ENCODE results near the gene SLC11A1. TPM values are rescaled to one million over a fixed set of nuclear protein-coding genes. Genes with fewer than 3 reads are reported as not detected.

The SLC11A1 gene
- total RNA-seq, 1 donor from 2014 or later = 1.0 TPM

DNA sequence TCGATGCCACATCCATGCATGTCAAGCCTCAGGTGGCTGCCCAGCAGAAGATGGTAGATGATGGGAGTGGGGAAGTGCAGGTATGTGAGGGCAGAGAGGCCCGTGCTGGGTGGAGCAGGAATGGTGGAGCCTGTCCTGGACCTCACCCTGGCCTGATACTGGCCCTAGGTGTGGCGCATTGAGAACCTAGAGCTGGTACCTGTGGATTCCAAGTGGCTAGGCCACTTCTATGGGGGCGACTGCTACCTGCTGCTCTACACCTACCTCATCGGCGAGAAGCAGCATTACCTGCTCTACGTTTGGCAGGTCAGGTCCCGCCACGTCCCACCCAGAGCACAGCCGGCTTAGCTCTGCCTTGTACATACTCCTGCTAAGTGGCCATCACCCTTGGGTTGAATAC, 49.8 kb downstream of the SLC11A1 start:
- Histone ChIP-seq H3K36me3 (ENCODE audit: control insufficient read depth in 3 of 3, insufficient read depth in 3 of 3, low read length in 3 of 3) (no peaks in the 10 kb centered on the region), H3K9ac (ENCODE audit: low read depth in 1 of 3, low read length in 3 of 3) (no peak overlapping the region), H3K27ac (ENCODE audit: low read depth, low read length) (no peak overlapping the region), H3K27me3 (ENCODE audit: control insufficient read depth in 3 of 3, insufficient read depth in 3 of 3, low read length in 3 of 3) (peaks cover 0 to 6% (median 0%) of the 10 kb centered on the region in 3 donors), H3K4me1 (ENCODE audit: control insufficient read depth in 3 of 3, insufficient read depth in 3 of 3, low read length in 3 of 3) (no peaks in the 10 kb centered on the region), H3K4me3 (ENCODE audit: low read length in 3 of 3) (no peak overlapping the region), H3K9me3 (ENCODE audit: control insufficient read depth in 3 of 3, low read length in 3 of 3) (no peaks in the 10 kb centered on the region)

GRCh38 chr2:218432676-218433365, 50.7 kb downstream of the SLC11A1 start:
- H3K36me3 ChIP-seq (ENCODE audit: control insufficient read depth in 3 of 3, insufficient read depth in 3 of 3, low read length in 3 of 3) = no peaks in the 10 kb centered on the region
- H3K27me3 ChIP-seq (ENCODE audit: control insufficient read depth in 3 of 3, insufficient read depth in 3 of 3, low read length in 3 of 3) = peaks cover 0 to 6% (median 0%) of the 10 kb centered on the region in 3 donors
- H3K27ac ChIP-seq (ENCODE audit: low read depth, low read length) = no peak overlapping the region
- no peaks in the 10 kb centered on the region for H3K4me1 ChIP-seq (ENCODE audit: control insufficient read depth in 3 of 3, insufficient read depth in 3 of 3, low read length in 3 of 3)
- no peak overlapping the region for H3K9ac ChIP-seq (ENCODE audit: low read depth in 1 of 3, low read length in 3 of 3)
- H3K9me3 ChIP-seq (ENCODE audit: control insufficient read depth in 3 of 3, low read length in 3 of 3) = no peaks in the 10 kb centered on the region
- no peak overlapping the region for H3K4me3 ChIP-seq (ENCODE audit: low read length in 3 of 3)

GRCh38 chr2:218434456-218434855, 52.4 kb downstream of the SLC11A1 start:
- Histone ChIP-seq H3K36me3 (ENCODE audit: control insufficient read depth in 3 of 3, insufficient read depth in 3 of 3, low read length in 3 of 3) (no peaks in the 10 kb centered on the region), H3K4me1 (ENCODE audit: control insufficient read depth in 3 of 3, insufficient read depth in 3 of 3, low read length in 3 of 3) (no peaks in the 10 kb centered on the region), H3K9ac (ENCODE audit: low read depth in 1 of 3, low read length in 3 of 3) (no peak overlapping the region), H3K9me3 (ENCODE audit: control insufficient read depth in 3 of 3, low read length in 3 of 3) (no peaks in the 10 kb centered on the region), H3K27ac (ENCODE audit: low read depth, low read length) (no peak overlapping the region), H3K27me3 (ENCODE audit: control insufficient read depth in 3 of 3, insufficient read depth in 3 of 3, low read length in 3 of 3) (peaks cover 0 to 6% (median 0%) of the 10 kb centered on the region in 3 donors), H3K4me3 (ENCODE audit: low read length in 3 of 3) (no peak overlapping the region)

GRCh38 chr2:218435003-218435982, 53.2 kb downstream of the SLC11A1 start:
- no peaks in the 10 kb centered on the region for H3K9me3 ChIP-seq (ENCODE audit: control insufficient read depth in 3 of 3, low read length in 3 of 3)
- H3K4me3 ChIP-seq (ENCODE audit: low read length in 3 of 3) = no peak overlapping the region
- no peaks in the 10 kb centered on the region for H3K4me1 ChIP-seq (ENCODE audit: control insufficient read depth in 3 of 3, insufficient read depth in 3 of 3, low read length in 3 of 3)
- no peaks in the 10 kb centered on the region for H3K36me3 ChIP-seq (ENCODE audit: control insufficient read depth in 3 of 3, insufficient read depth in 3 of 3, low read length in 3 of 3)
- H3K27me3 ChIP-seq (ENCODE audit: control insufficient read depth in 3 of 3, insufficient read depth in 3 of 3, low read length in 3 of 3) = peaks cover 0 to 6% (median 0%) of the 10 kb centered on the region in 3 donors
- H3K27ac ChIP-seq (ENCODE audit: low read depth, low read length) = no peak overlapping the region
- no peak overlapping the region for H3K9ac ChIP-seq (ENCODE audit: low read depth in 1 of 3, low read length in 3 of 3)

- Histone ChIP-seq H3K27ac (ENCODE audit: low read depth, low read length) (no peak overlapping the region), H3K27me3 (ENCODE audit: control insufficient read depth in 3 of 3, insufficient read depth in 3 of 3, low read length in 3 of 3) (peaks cover 0 to 3% (median 0%) of the 10 kb centered on the region in 3 donors), H3K4me1 (ENCODE audit: control insufficient read depth in 3 of 3, insufficient read depth in 3 of 3, low read length in 3 of 3) (no peaks in the 10 kb centered on the region), H3K9ac (ENCODE audit: low read depth in 1 of 3, low read length in 3 of 3) (no peak overlapping the region), H3K4me3 (ENCODE audit: low read length in 3 of 3) (no peak overlapping the region), H3K36me3 (ENCODE audit: control insufficient read depth in 3 of 3, insufficient read depth in 3 of 3, low read length in 3 of 3) (no peaks in the 10 kb centered on the region), H3K9me3 (ENCODE audit: control insufficient read depth in 3 of 3, low read length in 3 of 3) (no peaks in the 10 kb centered on the region)
These were observed 54.9 kb downstream of the SLC11A1 start for GRCh38 chr2:218436992-218437391.

- Histone ChIP-seq H3K9ac (ENCODE audit: low read depth in 1 of 3, low read length in 3 of 3) (no peak overlapping the region), H3K4me1 (ENCODE audit: control insufficient read depth in 3 of 3, insufficient read depth in 3 of 3, low read length in 3 of 3) (no peaks in the 10 kb centered on the region), H3K9me3 (ENCODE audit: control insufficient read depth in 3 of 3, low read length in 3 of 3) (no peaks in the 10 kb centered on the region), H3K36me3 (ENCODE audit: control insufficient read depth in 3 of 3, insufficient read depth in 3 of 3, low read length in 3 of 3) (no peaks in the 10 kb centered on the region), H3K27me3 (ENCODE audit: control insufficient read depth in 3 of 3, insufficient read depth in 3 of 3, low read length in 3 of 3) (no peaks in the 10 kb centered on the region), H3K4me3 (ENCODE audit: low read length in 3 of 3) (no peak overlapping the region), H3K27ac (ENCODE audit: low read depth, low read length) (no peak overlapping the region)
These were observed 55.9 kb downstream of the SLC11A1 start for GRCh38 chr2:218437969-218438368.

DNA sequence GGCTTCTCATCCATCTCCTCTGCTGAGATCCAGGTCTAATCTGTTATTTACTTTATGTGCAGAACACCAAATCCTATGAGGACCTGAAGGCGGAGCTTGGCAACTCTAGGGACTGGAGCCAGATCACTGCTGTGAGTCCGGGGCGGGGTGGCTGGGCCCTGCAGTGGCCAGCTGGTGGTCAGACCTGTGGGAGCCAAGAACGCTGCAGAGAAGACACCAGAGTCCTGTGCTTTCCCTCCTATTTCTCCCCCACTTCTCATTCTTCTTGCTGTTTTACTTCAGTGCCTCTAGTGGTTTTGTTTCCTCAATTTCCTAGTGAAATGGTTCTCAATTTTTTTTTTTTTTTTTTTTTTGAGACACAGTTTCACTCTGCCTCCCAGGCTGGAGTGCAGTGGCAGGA, 56.5 kb downstream of the SLC11A1 start:
- Histone ChIP-seq H3K4me1 (ENCODE audit: control insufficient read depth in 3 of 3, insufficient read depth in 3 of 3, low read length in 3 of 3) (no peaks in the 10 kb centered on the region), H3K9ac (ENCODE audit: low read depth in 1 of 3, low read length in 3 of 3) (no peak overlapping the region), H3K9me3 (ENCODE audit: control insufficient read depth in 3 of 3, low read length in 3 of 3) (no peaks in the 10 kb centered on the region), H3K4me3 (ENCODE audit: low read length in 3 of 3) (no peak overlapping the region), H3K27ac (ENCODE audit: low read depth, low read length) (no peak overlapping the region), H3K36me3 (ENCODE audit: control insufficient read depth in 3 of 3, insufficient read depth in 3 of 3, low read length in 3 of 3) (no peaks in the 10 kb centered on the region), H3K27me3 (ENCODE audit: control insufficient read depth in 3 of 3, insufficient read depth in 3 of 3, low read length in 3 of 3) (no peaks in the 10 kb centered on the region)

DNA sequence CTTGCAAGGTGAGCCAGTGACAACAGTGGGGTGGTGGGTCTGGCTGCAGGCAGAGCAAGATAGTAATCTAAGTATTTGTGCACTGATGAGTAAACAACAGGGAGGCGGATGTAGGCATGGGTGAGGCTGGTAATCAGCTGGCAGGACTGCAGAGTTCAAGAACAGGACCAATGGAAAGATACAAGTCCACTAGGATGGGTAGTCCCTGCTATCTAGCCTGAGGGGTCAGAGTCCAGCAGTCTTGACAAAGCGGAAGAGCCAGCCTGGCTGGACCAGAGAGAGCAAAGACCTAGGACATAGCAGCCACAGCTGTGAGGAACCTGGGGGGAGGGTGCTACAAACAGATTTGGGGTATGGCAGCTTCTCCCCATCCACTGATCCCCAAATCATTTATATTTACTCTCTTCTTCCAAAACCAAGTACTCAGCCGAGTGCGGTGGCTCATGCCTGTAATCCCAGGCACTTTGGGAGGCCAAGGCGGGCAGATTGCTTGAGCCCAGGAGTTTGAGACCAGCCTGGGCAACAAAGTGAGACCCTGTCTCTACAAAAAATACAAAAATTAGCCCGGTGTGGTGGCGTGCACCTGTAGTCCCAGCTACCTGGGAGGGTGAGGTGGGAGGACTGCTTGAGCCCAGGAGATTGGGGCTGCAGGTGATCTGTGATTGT, 62.8 kb downstream of the SLC11A1 start:
- no peak overlapping the region for H3K4me3 ChIP-seq (ENCODE audit: low read length in 3 of 3)
- H3K27me3 ChIP-seq (ENCODE audit: control insufficient read depth in 3 of 3, insufficient read depth in 3 of 3, low read length in 3 of 3) = no peaks in the 10 kb centered on the region
- no peak overlapping the region for H3K9ac ChIP-seq (ENCODE audit: low read depth in 1 of 3, low read length in 3 of 3)
- H3K36me3 ChIP-seq (ENCODE audit: control insufficient read depth in 3 of 3, insufficient read depth in 3 of 3, low read length in 3 of 3) = peaks cover 2 to 10% (median 10%) of the 10 kb centered on the region in 3 donors
- no peak overlapping the region for H3K27ac ChIP-seq (ENCODE audit: low read depth, low read length)
- H3K9me3 ChIP-seq (ENCODE audit: control insufficient read depth in 3 of 3, low read length in 3 of 3) = no peaks in the 10 kb centered on the region
- H3K4me1 ChIP-seq (ENCODE audit: control insufficient read depth in 3 of 3, insufficient read depth in 3 of 3, low read length in 3 of 3) = no peaks in the 10 kb centered on the region

DNA sequence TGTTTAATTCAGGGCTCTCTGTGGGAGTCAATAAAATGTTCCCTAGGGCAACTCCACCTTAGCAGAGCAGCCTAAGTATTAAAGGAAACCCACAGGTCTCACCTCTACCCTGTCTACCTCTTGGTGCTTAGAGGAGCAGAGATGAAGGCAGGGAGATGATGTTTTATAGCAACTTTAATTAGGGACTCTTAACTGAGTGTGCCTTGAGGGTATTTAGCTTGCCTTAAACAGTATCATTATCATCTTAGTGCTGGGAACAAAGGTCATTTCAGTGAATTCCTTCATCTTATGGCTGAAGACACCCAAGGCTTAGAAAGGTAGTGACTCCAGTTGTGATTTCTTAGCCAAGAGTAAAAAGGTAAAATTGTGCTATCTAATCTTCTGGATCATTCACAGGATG, 63.5 kb downstream of the SLC11A1 start:
- no peak overlapping the region for H3K27ac ChIP-seq (ENCODE audit: low read depth, low read length)
- no peak overlapping the region for H3K4me3 ChIP-seq (ENCODE audit: low read length in 3 of 3)
- H3K9me3 ChIP-seq (ENCODE audit: control insufficient read depth in 3 of 3, low read length in 3 of 3) = no peaks in the 10 kb centered on the region
- no peaks in the 10 kb centered on the region for H3K4me1 ChIP-seq (ENCODE audit: control insufficient read depth in 3 of 3, insufficient read depth in 3 of 3, low read length in 3 of 3)
- H3K27me3 ChIP-seq (ENCODE audit: control insufficient read depth in 3 of 3, insufficient read depth in 3 of 3, low read length in 3 of 3) = no peaks in the 10 kb centered on the region
- H3K36me3 ChIP-seq (ENCODE audit: control insufficient read depth in 3 of 3, insufficient read depth in 3 of 3, low read length in 3 of 3) = peaks cover 2 to 14% (median 10%) of the 10 kb centered on the region in 3 donors
- H3K9ac ChIP-seq (ENCODE audit: low read depth in 1 of 3, low read length in 3 of 3) = no peak overlapping the region

Data from skeletal muscle tissue (tissue), 4 donors.